PC-3 (cell line): ENCODE measurements around the gene RNF7.

Source experiments
- EZH2 ChIP-seq: fragments of 300-600 bp; sonication (generic); IDR thresholded peaks from one replicate; pipeline ENCODE4 v1.6.1; 2017; ENCODE audit warnings: antibody characterized with exemption, mild to moderate bottlenecking, low read length; ENCODE audit not compliant: unreplicated experiment
- TF ChIP-seq, protein P1 (sequence below): fragments of 300-600 bp; sonication (generic); conservative IDR thresholded peaks from 2 replicates; pipeline ENCODE4 v1.5.1; 2017; ENCODE audit warnings: antibody characterized with exemption, low read depth, mild to moderate bottlenecking, low read length

DNA sequence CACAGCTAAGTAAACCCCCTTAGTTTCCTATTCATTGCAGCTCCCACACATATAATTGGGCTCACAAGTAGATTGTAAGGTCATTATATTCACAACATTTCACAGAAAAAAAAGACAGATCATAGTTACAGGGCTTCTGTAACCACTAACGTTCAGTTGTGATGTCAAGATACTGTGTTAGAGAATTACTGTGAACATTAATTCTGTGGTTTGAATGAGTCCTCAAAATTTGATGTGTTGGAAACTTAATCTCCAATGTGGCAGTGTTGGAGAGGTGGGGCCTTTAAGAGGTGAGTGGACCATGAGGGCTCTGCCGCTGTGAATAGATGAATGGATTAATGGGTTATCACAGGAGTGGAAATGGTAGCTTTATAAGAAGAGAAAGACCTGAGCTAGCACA is 46.4 kb downstream of the RNF7 start:
- TF ChIP-seq, protein P1, sequence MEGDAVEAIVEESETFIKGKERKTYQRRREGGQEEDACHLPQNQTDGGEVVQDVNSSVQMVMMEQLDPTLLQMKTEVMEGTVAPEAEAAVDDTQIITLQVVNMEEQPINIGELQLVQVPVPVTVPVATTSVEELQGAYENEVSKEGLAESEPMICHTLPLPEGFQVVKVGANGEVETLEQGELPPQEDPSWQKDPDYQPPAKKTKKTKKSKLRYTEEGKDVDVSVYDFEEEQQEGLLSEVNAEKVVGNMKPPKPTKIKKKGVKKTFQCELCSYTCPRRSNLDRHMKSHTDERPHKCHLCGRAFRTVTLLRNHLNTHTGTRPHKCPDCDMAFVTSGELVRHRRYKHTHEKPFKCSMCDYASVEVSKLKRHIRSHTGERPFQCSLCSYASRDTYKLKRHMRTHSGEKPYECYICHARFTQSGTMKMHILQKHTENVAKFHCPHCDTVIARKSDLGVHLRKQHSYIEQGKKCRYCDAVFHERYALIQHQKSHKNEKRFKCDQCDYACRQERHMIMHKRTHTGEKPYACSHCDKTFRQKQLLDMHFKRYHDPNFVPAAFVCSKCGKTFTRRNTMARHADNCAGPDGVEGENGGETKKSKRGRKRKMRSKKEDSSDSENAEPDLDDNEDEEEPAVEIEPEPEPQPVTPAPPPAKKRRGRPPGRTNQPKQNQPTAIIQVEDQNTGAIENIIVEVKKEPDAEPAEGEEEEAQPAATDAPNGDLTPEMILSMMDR, result no peak
- no peak for TF ChIP-seq EZH2
